ENCODE results near the gene XXYLT1.
"Not testable (repeated sequence)": the region's sequence is repeated elsewhere in the genome, so short reads cannot be mapped to it uniquely, and the experiment has no call there.

GRCh38 chr3:195215576-195215975 is 55.4 kb downstream of the XXYLT1 start:
- not testable (repeated sequence) for TF ChIP-seq EZH2 (IDR thresholded peaks at IDR 0.05; ENCODE audit: borderline replicate concordance, low read length); CTCF (IDR thresholded peaks at IDR 0.05; ENCODE audit: low read length)
